Glutamatergic neuron (in vitro differentiated cells): ENCODE measurements around the gene GNAI3. TPM values are rescaled to one million over a fixed set of nuclear protein-coding genes. Genes with fewer than 3 reads are reported as not detected.

ENCODE experiments used
- DNase-seq: peaks from one replicate; pipeline ENCODE4 v3.0.0; 2022
- H3K27ac Mint-ChIP-seq: one replicate; pipeline ENCODE4 v1.8.0; 2020; ENCODE audit warnings: mild to moderate bottlenecking, mixed read lengths, inconsistent platforms; ENCODE audit not compliant: unreplicated experiment
- H3K27me3 Mint-ChIP-seq: one replicate; pipeline ENCODE4 v1.8.0; 2020; ENCODE audit warnings: mild to moderate bottlenecking, moderate library complexity, mixed read lengths, inconsistent platforms; ENCODE audit not compliant: unreplicated experiment
- H3K36me3 Mint-ChIP-seq: one replicate; pipeline ENCODE4 v1.8.0; 2020; ENCODE audit warnings: mild to moderate bottlenecking, mixed read lengths, inconsistent platforms; ENCODE audit not compliant: unreplicated experiment
- H3K4me1 Mint-ChIP-seq: one replicate; pipeline ENCODE4 v1.8.0; 2020; ENCODE audit warnings: mild to moderate bottlenecking, low read depth, mixed read lengths, inconsistent platforms; ENCODE audit not compliant: unreplicated experiment
- H3K4me3 Mint-ChIP-seq: one replicate; pipeline ENCODE4 v1.8.0; 2020; ENCODE audit warnings: mild to moderate bottlenecking, mixed read lengths, inconsistent platforms; ENCODE audit not compliant: unreplicated experiment
- H3K9me3 Mint-ChIP-seq: one replicate; pipeline ENCODE4 v1.8.0; 2020; ENCODE audit warnings: mild to moderate bottlenecking, moderate library complexity, mixed read lengths, inconsistent platforms; ENCODE audit not compliant: unreplicated experiment
- CTCF ChIP-seq: fragments of 200-600 bp; sonication (generic); IDR thresholded peaks from one replicate; pipeline ENCODE4 v1.5.0; 2021; ENCODE audit not compliant: partially characterized antibody, unreplicated experiment
- total RNA-seq: library from RNA; stranded (reverse); fragmentation: NEBNext Ultra II Directional; extraction: Animal tissue kit (Norgen Biotek cat#: 25700); gene quantifications from one replicate; pipeline ENCODE4 v1.2.1, GENCODE V29; 2021; ENCODE audit not compliant: unreplicated experiment

GNAI3 gene
- total RNA-seq, 1 donor from 2014 or later = 13.8 TPM

GRCh38 chr1:109543988-109544735 is 4.3 kb upstream of the GNAI3 start:
- TF ChIP-seq CTCF = no peak
- no peak overlapping the region for H3K27ac Mint-ChIP-seq
- H3K9me3 Mint-ChIP-seq = peaks cover 2% of the 10 kb centered on the region
- no peak for DNase-seq
- peaks cover 13% of the 10 kb centered on the region for H3K4me1 Mint-ChIP-seq
- no peaks in the 10 kb centered on the region for H3K36me3 Mint-ChIP-seq
- peak overlapping the region; percentile 20 for H3K4me3 Mint-ChIP-seq
- H3K27me3 Mint-ChIP-seq = peaks cover 6% of the 10 kb centered on the region

- Mint-ChIP-seq H3K4me1 (peaks cover 15% of the 10 kb centered on the region), H3K27ac (peak overlapping the region; percentile 53), H3K27me3 (peaks cover 6% of the 10 kb centered on the region), H3K36me3 (no peaks in the 10 kb centered on the region), H3K9me3 (peaks cover 2% of the 10 kb centered on the region), H3K4me3 (peak overlapping the region; percentile 94)
- TF ChIP-seq CTCF = peak; percentile 84
- DNase-seq = peak; percentile 91
These were observed 1.9 kb upstream of the GNAI3 start for GRCh38 chr1:109546311-109547109.

GRCh38 chr1:109547463-109548320 is 723 bp upstream of the GNAI3 start:
- TF ChIP-seq CTCF = no peak
- peaks cover 2% of the 10 kb centered on the region for H3K9me3 Mint-ChIP-seq
- no peaks in the 10 kb centered on the region for H3K36me3 Mint-ChIP-seq
- H3K27ac Mint-ChIP-seq = peak overlapping the region; percentile 72
- DNase-seq = no peak
- peaks cover 6% of the 10 kb centered on the region for H3K27me3 Mint-ChIP-seq
- peaks cover 15% of the 10 kb centered on the region for H3K4me1 Mint-ChIP-seq
- peak overlapping the region; percentile 94 for H3K4me3 Mint-ChIP-seq

GRCh38 chr1:109556563-109556962 is 8.1 kb downstream of the GNAI3 start:
- TF ChIP-seq CTCF = no peak
- Mint-ChIP-seq H3K4me3 (no peak overlapping the region), H3K9me3 (no peaks in the 10 kb centered on the region), H3K27ac (no peak overlapping the region), H3K36me3 (no peaks in the 10 kb centered on the region), H3K27me3 (peaks cover 3% of the 10 kb centered on the region), H3K4me1 (peaks cover 16% of the 10 kb centered on the region)
- no peak for DNase-seq
